Measurements from ENCODE around the gene MRPL18. TPM values are rescaled to one million over a fixed set of nuclear protein-coding genes. Genes with fewer than 3 reads are reported as not detected.
"Not testable (repeated sequence)": the region's sequence is repeated elsewhere in the genome, so short reads cannot be mapped to it uniquely, and the experiment has no call there.

Gene MRPL18
- total and polyA plus RNA-seq, 2 donors (not counting 1 experiment from before 2014, with no cell fraction given): 80.4 to 87.1 TPM

DNA sequence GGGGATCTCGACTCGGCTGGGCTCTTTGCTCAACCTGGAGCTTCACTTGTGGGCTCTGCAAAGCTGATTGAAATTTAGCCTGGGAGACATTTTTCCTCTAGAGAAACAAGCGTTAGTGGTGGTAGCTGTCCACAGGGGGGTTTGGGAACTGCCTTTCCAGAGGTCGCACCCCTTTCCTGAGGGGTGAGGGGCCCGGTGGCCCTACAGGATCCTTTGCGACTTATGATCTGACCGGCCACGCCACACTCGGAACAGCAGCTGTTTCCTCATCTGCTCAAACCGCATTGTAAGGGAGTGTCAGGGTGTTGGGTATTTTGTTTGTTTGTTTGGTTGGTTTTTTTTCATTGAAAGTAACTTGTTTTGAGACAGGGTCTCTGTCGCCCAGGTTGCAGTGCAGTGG, 30.9 kb downstream of the MRPL18 start:
- Histone ChIP-seq H3K79me2 (ENCODE audit: control insufficient read depth, insufficient read depth, low read length) (no peaks in the 10 kb centered on the region), H4K20me1 (ENCODE audit: control insufficient read depth, extremely low read depth, insufficient read depth, low read length) (no peaks in the 10 kb centered on the region), H3K36me3 (ENCODE audit: control insufficient read depth, insufficient read depth, low read length) (no peaks in the 10 kb centered on the region), H3K27me3 (ENCODE audit: control insufficient read depth, insufficient read depth, low read length) (peaks cover 14% of the 10 kb centered on the region), H3K27ac (ENCODE audit: insufficient read depth, low read length) (no peak overlapping the region), H3K9ac (ENCODE audit: insufficient read depth, low read length) (no peak overlapping the region), H3K4me3 (replicated peaks in 1 of 4; ENCODE audit: control extremely low read depth in 1 of 4, insufficient read depth in 1 of 4, low read depth in 3 of 4, low read length in 4 of 4) (no peak overlapping the region), H3K4me1 (ENCODE audit: control insufficient read depth, extremely low read depth, insufficient read depth, low read length) (no peaks in the 10 kb centered on the region), H3K9me3 (ENCODE audit: control insufficient read depth, insufficient read depth, low read depth, low read length) (no peaks in the 10 kb centered on the region), H2AFZ (ENCODE audit: low read length) (no peak overlapping the region), H3K4me2 (ENCODE audit: extremely low read depth, insufficient read depth, low read length) (no peak overlapping the region)
- TF ChIP-seq, protein P1, sequence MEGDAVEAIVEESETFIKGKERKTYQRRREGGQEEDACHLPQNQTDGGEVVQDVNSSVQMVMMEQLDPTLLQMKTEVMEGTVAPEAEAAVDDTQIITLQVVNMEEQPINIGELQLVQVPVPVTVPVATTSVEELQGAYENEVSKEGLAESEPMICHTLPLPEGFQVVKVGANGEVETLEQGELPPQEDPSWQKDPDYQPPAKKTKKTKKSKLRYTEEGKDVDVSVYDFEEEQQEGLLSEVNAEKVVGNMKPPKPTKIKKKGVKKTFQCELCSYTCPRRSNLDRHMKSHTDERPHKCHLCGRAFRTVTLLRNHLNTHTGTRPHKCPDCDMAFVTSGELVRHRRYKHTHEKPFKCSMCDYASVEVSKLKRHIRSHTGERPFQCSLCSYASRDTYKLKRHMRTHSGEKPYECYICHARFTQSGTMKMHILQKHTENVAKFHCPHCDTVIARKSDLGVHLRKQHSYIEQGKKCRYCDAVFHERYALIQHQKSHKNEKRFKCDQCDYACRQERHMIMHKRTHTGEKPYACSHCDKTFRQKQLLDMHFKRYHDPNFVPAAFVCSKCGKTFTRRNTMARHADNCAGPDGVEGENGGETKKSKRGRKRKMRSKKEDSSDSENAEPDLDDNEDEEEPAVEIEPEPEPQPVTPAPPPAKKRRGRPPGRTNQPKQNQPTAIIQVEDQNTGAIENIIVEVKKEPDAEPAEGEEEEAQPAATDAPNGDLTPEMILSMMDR (conservative IDR thresholded peaks at IDR 0.05 in 1 of 2, IDR thresholded peaks at IDR 0.05 in 1 of 2; ENCODE audit: low read depth in 1 of 2, low read length in 2 of 2): no peak
- TF ChIP-seq EZH2 (IDR thresholded peaks at IDR 0.05; ENCODE audit: low read length, missing control alignments): no peak
- no peak for DNase-seq (ENCODE audit: low read depth in 2 of 2)

DNA sequence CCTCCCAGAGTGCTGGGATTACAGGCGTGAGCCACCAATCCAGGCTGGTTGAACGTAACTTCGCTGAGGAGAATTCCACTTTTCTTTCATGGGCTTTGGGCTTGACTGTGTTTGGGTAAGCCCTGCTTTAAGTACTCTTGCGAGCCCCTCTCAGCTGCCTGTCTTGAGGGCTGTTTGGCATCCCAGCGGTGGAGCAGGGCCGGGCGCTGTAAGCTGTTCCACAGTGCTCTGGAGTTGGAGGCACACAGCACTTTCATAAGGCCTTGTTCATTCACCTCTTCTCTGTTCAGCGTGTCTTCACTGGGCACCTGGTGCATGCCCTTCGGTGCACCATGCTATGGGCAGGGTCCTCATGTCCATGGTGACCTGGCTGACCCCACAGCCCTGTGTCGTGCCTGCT, 31.5 kb downstream of the MRPL18 start:
- H3K36me3 ChIP-seq (ENCODE audit: control insufficient read depth, insufficient read depth, low read length): no peaks in the 10 kb centered on the region
- no peak overlapping the region for H3K4me2 ChIP-seq (ENCODE audit: extremely low read depth, insufficient read depth, low read length)
- H2AFZ ChIP-seq (ENCODE audit: low read length): no peak overlapping the region
- no peaks in the 10 kb centered on the region for H3K4me1 ChIP-seq (ENCODE audit: control insufficient read depth, extremely low read depth, insufficient read depth, low read length)
- no peak overlapping the region for H3K4me3 ChIP-seq (replicated peaks in 1 of 4; ENCODE audit: control extremely low read depth in 1 of 4, insufficient read depth in 1 of 4, low read depth in 3 of 4, low read length in 4 of 4)
- TF ChIP-seq EZH2 (IDR thresholded peaks at IDR 0.05; ENCODE audit: low read length, missing control alignments): no peak
- TF ChIP-seq, protein P1 (conservative IDR thresholded peaks at IDR 0.05 in 1 of 2, IDR thresholded peaks at IDR 0.05 in 1 of 2; ENCODE audit: low read depth in 1 of 2, low read length in 2 of 2): no peak
- H3K27ac ChIP-seq (ENCODE audit: insufficient read depth, low read length): no peak overlapping the region
- no peak overlapping the region for H3K9ac ChIP-seq (ENCODE audit: insufficient read depth, low read length)
- no peaks in the 10 kb centered on the region for H3K79me2 ChIP-seq (ENCODE audit: control insufficient read depth, insufficient read depth, low read length)
- no peaks in the 10 kb centered on the region for H4K20me1 ChIP-seq (ENCODE audit: control insufficient read depth, extremely low read depth, insufficient read depth, low read length)
- DNase-seq (ENCODE audit: low read depth in 2 of 2): no peak
- no peaks in the 10 kb centered on the region for H3K9me3 ChIP-seq (ENCODE audit: control insufficient read depth, insufficient read depth, low read depth, low read length)
- peaks cover 14% of the 10 kb centered on the region for H3K27me3 ChIP-seq (ENCODE audit: control insufficient read depth, insufficient read depth, low read length)

DNA sequence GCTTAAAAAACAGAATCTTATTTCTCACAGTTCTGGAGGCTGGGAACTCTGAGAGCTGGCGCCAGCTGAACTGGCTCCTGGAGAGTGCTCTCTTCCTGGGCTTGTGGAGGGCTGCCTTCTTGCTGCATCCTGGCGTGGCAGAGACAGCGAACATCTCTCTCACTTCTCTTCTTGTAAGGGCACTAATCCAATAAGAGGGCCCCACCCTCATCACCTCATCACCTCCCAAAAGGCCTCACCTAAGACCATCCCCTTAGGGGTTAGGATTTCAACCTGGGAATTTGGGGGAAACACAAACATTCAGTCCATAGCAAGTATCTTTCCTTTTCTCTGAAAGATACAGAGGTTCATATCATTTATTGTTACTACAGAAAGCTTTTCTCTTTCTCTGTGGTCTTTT, 33.7 kb downstream of the MRPL18 start:
- TF ChIP-seq, protein P1 (conservative IDR thresholded peaks at IDR 0.05 in 1 of 2, IDR thresholded peaks at IDR 0.05 in 1 of 2; ENCODE audit: low read depth in 1 of 2, low read length in 2 of 2): no peak
- TF ChIP-seq EZH2 (IDR thresholded peaks at IDR 0.05; ENCODE audit: low read length, missing control alignments): no peak
- Histone ChIP-seq H3K79me2 (ENCODE audit: control insufficient read depth, insufficient read depth, low read length) (no peaks in the 10 kb centered on the region), H3K27ac (ENCODE audit: insufficient read depth, low read length) (no peak overlapping the region), H2AFZ (ENCODE audit: low read length) (no peak overlapping the region), H3K4me2 (ENCODE audit: extremely low read depth, insufficient read depth, low read length) (no peak overlapping the region), H3K36me3 (ENCODE audit: control insufficient read depth, insufficient read depth, low read length) (no peaks in the 10 kb centered on the region), H3K27me3 (ENCODE audit: control insufficient read depth, insufficient read depth, low read length) (peaks cover 14% of the 10 kb centered on the region), H3K9ac (ENCODE audit: insufficient read depth, low read length) (no peak overlapping the region), H3K4me1 (ENCODE audit: control insufficient read depth, extremely low read depth, insufficient read depth, low read length) (no peaks in the 10 kb centered on the region), H4K20me1 (ENCODE audit: control insufficient read depth, extremely low read depth, insufficient read depth, low read length) (no peaks in the 10 kb centered on the region), H3K4me3 (replicated peaks in 1 of 4; ENCODE audit: control extremely low read depth in 1 of 4, insufficient read depth in 1 of 4, low read depth in 3 of 4, low read length in 4 of 4) (no peak overlapping the region), H3K9me3 (ENCODE audit: control insufficient read depth, insufficient read depth, low read depth, low read length) (no peaks in the 10 kb centered on the region)
- DNase-seq (ENCODE audit: low read depth in 2 of 2): no peak

DNA sequence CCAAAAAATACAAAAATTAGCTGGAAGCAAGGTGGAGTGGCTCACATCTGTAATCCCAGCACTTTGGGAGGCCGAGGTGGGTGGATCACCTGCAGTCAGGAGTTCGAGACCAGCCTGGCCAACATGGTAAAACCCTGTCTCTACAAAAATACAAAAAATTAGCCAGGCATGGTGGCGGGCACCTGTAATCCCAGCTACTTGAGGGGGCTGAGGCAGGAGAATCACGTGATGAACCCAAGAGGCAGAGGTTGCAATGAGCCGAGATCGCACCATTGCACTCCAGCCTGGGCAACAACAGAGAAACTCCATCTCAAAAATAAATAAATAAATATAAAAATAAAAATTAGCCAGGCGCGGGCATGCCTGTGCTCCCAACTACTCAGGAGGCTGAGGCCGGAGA, 34.4 kb downstream of the MRPL18 start:
- not testable (repeated sequence) for H4K20me1 ChIP-seq (ENCODE audit: control insufficient read depth, extremely low read depth, insufficient read depth, low read length); DNase-seq (ENCODE audit: low read depth in 2 of 2); H3K4me2 ChIP-seq (ENCODE audit: extremely low read depth, insufficient read depth, low read length); H3K9ac ChIP-seq (ENCODE audit: insufficient read depth, low read length); H3K36me3 ChIP-seq (ENCODE audit: control insufficient read depth, insufficient read depth, low read length); H2AFZ ChIP-seq (ENCODE audit: low read length); H3K4me1 ChIP-seq (ENCODE audit: control insufficient read depth, extremely low read depth, insufficient read depth, low read length); H3K27ac ChIP-seq (ENCODE audit: insufficient read depth, low read length); H3K9me3 ChIP-seq (ENCODE audit: control insufficient read depth, insufficient read depth, low read depth, low read length); H3K79me2 ChIP-seq (ENCODE audit: control insufficient read depth, insufficient read depth, low read length); H3K4me3 ChIP-seq (replicated peaks in 1 of 4; ENCODE audit: control extremely low read depth in 1 of 4, insufficient read depth in 1 of 4, low read depth in 3 of 4, low read length in 4 of 4); H3K27me3 ChIP-seq (ENCODE audit: control insufficient read depth, insufficient read depth, low read length)

All from fibroblast of lung (primary cell).